DOHH2 (cell line): ENCODE data around the gene TNFRSF11A.

Source experiments
- H3F3A ChIP-seq: fragments of 200-600 bp; sonication (generic), shearing (Covaris generic); 2 replicates; pipeline ENCODE4 v1.6.0; 2016; ENCODE audit warnings: antibody characterized with exemption, mild to moderate bottlenecking; ENCODE audit not compliant: control insufficient read depth, insufficient read depth
- H3K27ac ChIP-seq: fragments of 200-600 bp; sonication (generic); 2 replicates; pipeline ENCODE4 v1.5.1; 2014; ENCODE audit warnings: low read depth, mild to moderate bottlenecking, low read length, moderate library complexity
- H3K27me3 ChIP-seq: fragments of 200-600 bp; sonication (generic); 2 replicates; pipeline ENCODE4 v1.6.1; 2014; ENCODE audit warnings: mild to moderate bottlenecking, low read length, mixed read lengths; ENCODE audit not compliant: control insufficient read depth
- H3K36me3 ChIP-seq: fragments of 200-600 bp; sonication (generic); 2 replicates; pipeline ENCODE4 v1.6.1; 2014; ENCODE audit warnings: mild to moderate bottlenecking, low read length, moderate library complexity, mixed read lengths; ENCODE audit not compliant: control insufficient read depth
- H3K4me1 ChIP-seq: fragments of 200-600 bp; sonication (generic); 2 replicates; pipeline ENCODE4 v1.6.1; 2014; ENCODE audit warnings: mild to moderate bottlenecking, low read length, mixed read lengths; ENCODE audit not compliant: control insufficient read depth
- H3K4me2 ChIP-seq: fragments of 200-600 bp; sonication (generic); 2 replicates; pipeline ENCODE4 v1.6.0; 2014; ENCODE audit warnings: mild to moderate bottlenecking, low read length, moderate library complexity
- H3K4me3 ChIP-seq: fragments of 200-600 bp; sonication (generic); 2 replicates; pipeline ENCODE4 v1.5.1; 2014; ENCODE audit warnings: mild to moderate bottlenecking, low read length, mixed read lengths
- H3K79me2 ChIP-seq: fragments of 200-600 bp; sonication (generic); 2 replicates; pipeline ENCODE4 v1.6.1; 2014; ENCODE audit warnings: mild to moderate bottlenecking, low read length, mixed read lengths; ENCODE audit not compliant: control insufficient read depth
- H3K9me2 ChIP-seq: fragments of 200-600 bp; sonication (generic); replicated peaks from 2 replicates; pipeline ENCODE4 v1.6.1; 2014; ENCODE audit warnings: mild to moderate bottlenecking, low read length, mixed read lengths; ENCODE audit not compliant: control insufficient read depth
- H3K9me3 ChIP-seq: fragments of 200-600 bp; sonication (generic); 2 replicates; pipeline ENCODE4 v1.6.1; 2014; ENCODE audit warnings: antibody characterized with exemption, low read length, mixed read lengths; ENCODE audit not compliant: control insufficient read depth, insufficient read depth
- H4K20me1 ChIP-seq: fragments of 200-600 bp; sonication (generic); 2 replicates; pipeline ENCODE4 v1.6.0; 2014; ENCODE audit warnings: low read depth, mild to moderate bottlenecking, antibody characterized with exemption, low read length, moderate library complexity; ENCODE audit not compliant: control insufficient read depth, insufficient read depth
- EZH2phosphoT487 ChIP-seq: fragments of 200-600 bp; sonication (generic); IDR thresholded peaks from 2 replicates; pipeline ENCODE4 v1.6.1; 2017; ENCODE audit warnings: borderline replicate concordance, mild to moderate bottlenecking, antibody characterized with exemption, low read length, moderate library complexity, mixed read lengths
- TF ChIP-seq, protein P1 (sequence below): fragments of 200-600 bp; sonication (generic); IDR thresholded peaks from one replicate; pipeline ENCODE4 v1.5.1; 2014; ENCODE audit warnings: antibody characterized with exemption, mild to moderate bottlenecking, low read depth, low read length; ENCODE audit not compliant: poor library complexity, severe bottlenecking

Gene TNFRSF11A

DNA sequence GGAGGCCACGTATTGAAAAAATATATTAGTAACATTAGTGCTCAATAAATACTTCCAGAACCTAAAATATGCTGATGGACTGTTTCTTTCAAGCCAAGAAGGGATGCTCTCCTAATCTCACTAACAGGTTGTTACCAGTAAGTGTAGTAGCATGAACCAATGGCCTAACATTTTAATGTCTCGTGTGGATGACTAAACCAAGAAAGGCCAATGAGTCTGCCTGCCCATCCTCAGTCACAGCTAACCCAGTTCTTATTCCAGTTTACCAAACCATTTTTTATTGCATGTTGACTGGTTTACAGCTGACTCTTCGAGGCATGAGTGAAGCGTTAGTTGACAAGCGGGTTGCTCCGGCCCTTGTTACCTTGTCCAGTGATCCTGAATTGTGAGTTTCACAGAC is 45.1 kb upstream of the TNFRSF11A start:
- TF ChIP-seq, protein P1, sequence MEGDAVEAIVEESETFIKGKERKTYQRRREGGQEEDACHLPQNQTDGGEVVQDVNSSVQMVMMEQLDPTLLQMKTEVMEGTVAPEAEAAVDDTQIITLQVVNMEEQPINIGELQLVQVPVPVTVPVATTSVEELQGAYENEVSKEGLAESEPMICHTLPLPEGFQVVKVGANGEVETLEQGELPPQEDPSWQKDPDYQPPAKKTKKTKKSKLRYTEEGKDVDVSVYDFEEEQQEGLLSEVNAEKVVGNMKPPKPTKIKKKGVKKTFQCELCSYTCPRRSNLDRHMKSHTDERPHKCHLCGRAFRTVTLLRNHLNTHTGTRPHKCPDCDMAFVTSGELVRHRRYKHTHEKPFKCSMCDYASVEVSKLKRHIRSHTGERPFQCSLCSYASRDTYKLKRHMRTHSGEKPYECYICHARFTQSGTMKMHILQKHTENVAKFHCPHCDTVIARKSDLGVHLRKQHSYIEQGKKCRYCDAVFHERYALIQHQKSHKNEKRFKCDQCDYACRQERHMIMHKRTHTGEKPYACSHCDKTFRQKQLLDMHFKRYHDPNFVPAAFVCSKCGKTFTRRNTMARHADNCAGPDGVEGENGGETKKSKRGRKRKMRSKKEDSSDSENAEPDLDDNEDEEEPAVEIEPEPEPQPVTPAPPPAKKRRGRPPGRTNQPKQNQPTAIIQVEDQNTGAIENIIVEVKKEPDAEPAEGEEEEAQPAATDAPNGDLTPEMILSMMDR = no peak
- TF ChIP-seq EZH2phosphoT487 = no peak
- Histone ChIP-seq H3F3A (no peaks in the 10 kb centered on the region), H3K27me3 (no peaks in the 10 kb centered on the region), H3K9me3 (no peaks in the 10 kb centered on the region), H3K4me1 (no peaks in the 10 kb centered on the region), H3K27ac (no peak overlapping the region), H3K4me3 (no peak overlapping the region), H3K36me3 (peaks cover 50% of the 10 kb centered on the region), H3K79me2 (no peaks in the 10 kb centered on the region), H3K4me2 (no peak overlapping the region), H4K20me1 (no peaks in the 10 kb centered on the region), H3K9me2 (no peaks in the 10 kb centered on the region)

DNA sequence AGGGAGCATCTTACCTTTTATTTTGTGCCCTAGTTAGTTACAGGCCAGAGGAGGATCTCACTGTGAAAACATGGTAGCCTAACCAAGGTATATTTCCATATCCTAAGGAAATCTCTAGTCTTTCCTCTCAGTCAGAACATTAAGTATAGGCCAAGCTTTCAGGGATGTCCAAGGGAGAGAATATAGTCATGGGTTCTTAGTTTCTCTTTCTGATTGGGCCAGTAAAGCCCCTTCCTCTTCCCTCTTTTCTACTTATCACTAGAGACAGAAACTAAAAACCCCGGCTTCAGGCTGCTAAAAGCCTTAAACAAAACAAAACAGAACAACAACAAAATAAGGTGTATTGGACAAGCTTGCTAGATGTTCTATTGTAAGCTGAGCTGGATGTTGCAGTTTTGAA is 44.3 kb upstream of the TNFRSF11A start:
- Histone ChIP-seq H3K4me1 (no peaks in the 10 kb centered on the region), H3F3A (no peaks in the 10 kb centered on the region), H3K27me3 (no peaks in the 10 kb centered on the region), H3K27ac (no peak overlapping the region), H4K20me1 (no peaks in the 10 kb centered on the region), H3K79me2 (no peaks in the 10 kb centered on the region), H3K9me3 (no peaks in the 10 kb centered on the region), H3K4me2 (no peak overlapping the region), H3K9me2 (no peaks in the 10 kb centered on the region), H3K4me3 (no peak overlapping the region), H3K36me3 (peaks cover 52% of the 10 kb centered on the region)
- TF ChIP-seq, protein P1 = no peak
- no peak for TF ChIP-seq EZH2phosphoT487

GRCh38 chr18:62281684-62282083 is 43.4 kb upstream of the TNFRSF11A start:
- H3K4me2 ChIP-seq = no peak overlapping the region
- peaks cover 48% of the 10 kb centered on the region for H3K36me3 ChIP-seq
- no peak overlapping the region for H3K27ac ChIP-seq
- H3K4me1 ChIP-seq = no peaks in the 10 kb centered on the region
- no peaks in the 10 kb centered on the region for H3K9me3 ChIP-seq
- H3K4me3 ChIP-seq = no peak overlapping the region
- H4K20me1 ChIP-seq = no peaks in the 10 kb centered on the region
- H3K27me3 ChIP-seq = no peaks in the 10 kb centered on the region
- no peaks in the 10 kb centered on the region for H3F3A ChIP-seq
- no peak for TF ChIP-seq EZH2phosphoT487
- TF ChIP-seq, protein P1 = no peak
- H3K79me2 ChIP-seq = no peaks in the 10 kb centered on the region
- H3K9me2 ChIP-seq = no peaks in the 10 kb centered on the region
